LNCaP clone FGC (cell line): ENCODE results near the gene YKT6.

Source experiments
- DNase-seq: peaks from one replicate; pipeline ENCODE4 v3.0.0-alpha.2; 2011; ENCODE audit warnings: low read depth
- H3K4me3 ChIP-seq: 2 replicates; pipeline ENCODE4 v1.5.1; 2011; ENCODE audit warnings: mild to moderate bottlenecking, low read depth, low read length, control low read depth
- CTCF ChIP-seq: IDR thresholded peaks from 2 replicates; pipeline ENCODE4 v1.5.1; 2012; ENCODE audit warnings: mild to moderate bottlenecking; ENCODE audit not compliant: control insufficient read depth, insufficient read depth; ENCODE audit errors: extremely low read depth

YKT6 gene

GRCh38 chr7:44240983-44241510 is 40.3 kb downstream of the YKT6 start:
- no peak overlapping the region for H3K4me3 ChIP-seq
- TF ChIP-seq CTCF, result peak; percentile 85
- DNase-seq, result peak; percentile 62

GRCh38 chr7:44242091-44242490 is 41.3 kb downstream of the YKT6 start:
- no peak for TF ChIP-seq CTCF
- no peak for DNase-seq
- H3K4me3 ChIP-seq, result no peak overlapping the region

GRCh38 chr7:44244282-44244681 is 43.5 kb downstream of the YKT6 start:
- DNase-seq, result no peak
- peak; percentile 31; the same call in 1 of the 2 replicates for TF ChIP-seq CTCF
- H3K4me3 ChIP-seq, result no peak overlapping the region

- DNase-seq, result no peak
These were observed 45.8 kb downstream of the YKT6 start for GRCh38 chr7:44246396-44247113.

GRCh38 chr7:44247868-44248651 is 47.3 kb downstream of the YKT6 start:
- H3K4me3 ChIP-seq, result no peak overlapping the region
- no peak for TF ChIP-seq CTCF
- no peak for DNase-seq

More at GRCh38 chr7:44246396-44247113, 45.8 kb downstream of the YKT6 start:
- H3K4me3 ChIP-seq, result no peak overlapping the region
- TF ChIP-seq CTCF, result no peak

- H3K4me3 ChIP-seq, result no peak overlapping the region
- no peak for TF ChIP-seq CTCF
- DNase-seq, result no peak
These were observed 49.0 kb downstream of the YKT6 start for GRCh38 chr7:44249639-44250234.
